Activated T-helper 2 cell treated with anti-CD3 and anti-CD28 coated beads, Interferon-gamma antibody, Interleukin-2, Interleukin-4, amounts not matched to agents 10 μg/mL and 5 μg/mL and 100 μg/mL, durations not matched to agents 14 hours and 24 hours and 36 hours (primary cell): ENCODE measurements around the gene ATP1B2. TPM values are rescaled to one million over a fixed set of nuclear protein-coding genes. Genes with fewer than 3 reads are reported as not detected.

Experiments used
- DNase-seq: peaks from one replicate; pipeline ENCODE4 v3.0.0; 2021; ENCODE audit warnings: low spot score
- H3K27ac Mint-ChIP-seq: one replicate; pipeline ENCODE4 v1.8.0; 2021; ENCODE audit warnings: mixed read lengths
- H3K27me3 Mint-ChIP-seq: one replicate; pipeline ENCODE4 v1.8.0; 2021; ENCODE audit warnings: low read depth, mixed read lengths
- H3K36me3 Mint-ChIP-seq: one replicate; pipeline ENCODE4 v1.8.0; 2021; ENCODE audit warnings: low read depth, mixed read lengths
- H3K4me1 Mint-ChIP-seq: one replicate; pipeline ENCODE4 v1.8.0; 2021; ENCODE audit warnings: low read depth, mixed read lengths
- H3K4me3 Mint-ChIP-seq: one replicate; pipeline ENCODE4 v1.8.0; 2021; ENCODE audit warnings: low read depth, mild to moderate bottlenecking, moderate library complexity, mixed read lengths
- H3K9me3 Mint-ChIP-seq: one replicate; pipeline ENCODE4 v1.8.0; 2021; ENCODE audit warnings: mixed read lengths
- intact Hi-C: fragments of 100-400 bp; cut with micrococcal nuclease; formaldehyde crosslinking; loops from one replicate; pipeline ENCODE4 v1.15.1; 2023
- total RNA-seq: library from RNA; stranded (reverse); gene quantifications from 2 replicates; pipeline ENCODE4 v1.2.3, GENCODE V29; 2022

The ATP1B2 gene
- total RNA-seq, 1 donor from 2014 or later: 0.37 TPM

DNA sequence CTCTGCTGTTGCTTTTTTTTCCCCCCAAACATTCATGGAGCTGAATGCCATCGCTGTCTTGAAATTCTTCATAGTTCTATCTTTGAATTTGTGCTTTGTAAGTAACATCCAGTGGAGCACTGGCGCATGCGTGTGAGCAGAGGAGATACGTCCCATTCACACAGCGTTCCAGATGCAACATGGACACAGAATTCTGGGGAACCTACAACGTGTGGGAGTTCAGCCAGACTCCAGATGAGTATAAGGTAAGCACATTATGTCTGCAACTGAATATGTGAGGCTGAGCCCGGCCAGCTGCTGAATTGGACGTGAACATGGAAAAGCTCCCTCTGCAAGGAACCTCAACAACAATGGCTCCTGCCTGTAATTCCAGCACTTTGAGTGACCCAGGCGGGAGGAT is 4.3 kb upstream of the ATP1B2 start:
- peaks cover 23% of the 10 kb centered on the region for H3K27me3 Mint-ChIP-seq
- no peaks in the 10 kb centered on the region for H3K36me3 Mint-ChIP-seq
- no peak overlapping the region for H3K4me3 Mint-ChIP-seq
- intact Hi-C loops: no loop called here
- H3K4me1 Mint-ChIP-seq: peaks cover 22% of the 10 kb centered on the region
- H3K9me3 Mint-ChIP-seq: no peaks in the 10 kb centered on the region
- H3K27ac Mint-ChIP-seq: no peak overlapping the region
- no peak for DNase-seq

DNA sequence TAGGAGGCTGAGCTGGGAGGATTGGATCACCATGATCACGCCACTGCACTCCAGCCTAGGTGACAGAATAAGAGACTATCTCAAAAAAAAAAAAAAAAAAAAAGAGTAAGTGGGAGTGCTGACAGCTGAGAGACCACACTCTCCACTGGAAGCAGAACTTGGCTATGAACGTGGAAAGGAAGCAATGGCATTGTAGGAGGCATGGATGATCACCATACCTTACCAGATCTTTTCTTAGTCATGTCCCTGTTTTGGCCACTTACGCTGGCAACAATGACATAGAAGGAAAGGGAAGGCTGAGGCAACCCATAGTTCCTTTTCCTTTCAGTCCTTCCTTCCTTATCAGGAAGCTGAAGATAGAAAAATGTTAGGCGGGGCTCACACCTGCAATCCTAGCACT is 3.7 kb upstream of the ATP1B2 start:
- peaks cover 26% of the 10 kb centered on the region for H3K27me3 Mint-ChIP-seq
- H3K4me1 Mint-ChIP-seq: peaks cover 18% of the 10 kb centered on the region
- no peaks in the 10 kb centered on the region for H3K36me3 Mint-ChIP-seq
- H3K27ac Mint-ChIP-seq: no peak overlapping the region
- no peak for DNase-seq
- H3K4me3 Mint-ChIP-seq: no peak overlapping the region
- H3K9me3 Mint-ChIP-seq: no peaks in the 10 kb centered on the region
- intact Hi-C loops: no loop called here

DNA sequence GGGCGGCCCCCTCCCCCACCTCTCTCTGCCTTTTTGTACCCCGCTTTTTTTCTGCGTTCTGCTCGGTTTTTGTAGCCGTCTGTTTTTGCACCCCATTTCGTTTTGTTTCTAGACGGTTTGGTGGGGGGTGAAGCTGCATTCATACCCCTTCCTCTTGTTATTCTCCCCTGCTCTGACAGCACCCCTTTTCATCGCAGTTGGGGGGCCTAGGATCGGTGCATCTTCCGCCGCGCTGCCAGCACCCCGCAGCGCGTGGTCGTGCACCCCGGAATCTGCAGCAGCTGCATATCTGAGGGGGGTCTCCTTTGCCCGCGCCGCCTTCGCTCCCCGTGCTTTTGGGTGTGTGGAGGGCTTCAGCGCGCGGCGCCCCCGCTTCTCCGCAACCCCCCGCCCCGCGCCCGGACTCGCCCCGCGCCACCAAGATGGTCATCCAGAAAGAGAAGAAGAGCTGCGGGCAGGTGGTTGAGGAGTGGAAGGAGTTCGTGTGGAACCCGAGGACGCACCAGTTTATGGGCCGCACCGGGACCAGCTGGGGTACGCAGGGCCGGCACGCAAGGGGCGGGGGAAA is 455 bp downstream of the ATP1B2 start:
- Mint-ChIP-seq H3K27ac (no peak overlapping the region), H3K27me3 (peaks cover 55% of the 10 kb centered on the region), H3K9me3 (no peaks in the 10 kb centered on the region), H3K4me1 (peaks cover 12% of the 10 kb centered on the region), H3K4me3 (peak overlapping the region; percentile 67), H3K36me3 (no peaks in the 10 kb centered on the region)
- intact Hi-C loops: loop anchor here (2.0 kb wide), 1 partner anchor 24 kb away; the partner anchor contains the start of gene SAT2
- DNase-seq: no peak

DNA sequence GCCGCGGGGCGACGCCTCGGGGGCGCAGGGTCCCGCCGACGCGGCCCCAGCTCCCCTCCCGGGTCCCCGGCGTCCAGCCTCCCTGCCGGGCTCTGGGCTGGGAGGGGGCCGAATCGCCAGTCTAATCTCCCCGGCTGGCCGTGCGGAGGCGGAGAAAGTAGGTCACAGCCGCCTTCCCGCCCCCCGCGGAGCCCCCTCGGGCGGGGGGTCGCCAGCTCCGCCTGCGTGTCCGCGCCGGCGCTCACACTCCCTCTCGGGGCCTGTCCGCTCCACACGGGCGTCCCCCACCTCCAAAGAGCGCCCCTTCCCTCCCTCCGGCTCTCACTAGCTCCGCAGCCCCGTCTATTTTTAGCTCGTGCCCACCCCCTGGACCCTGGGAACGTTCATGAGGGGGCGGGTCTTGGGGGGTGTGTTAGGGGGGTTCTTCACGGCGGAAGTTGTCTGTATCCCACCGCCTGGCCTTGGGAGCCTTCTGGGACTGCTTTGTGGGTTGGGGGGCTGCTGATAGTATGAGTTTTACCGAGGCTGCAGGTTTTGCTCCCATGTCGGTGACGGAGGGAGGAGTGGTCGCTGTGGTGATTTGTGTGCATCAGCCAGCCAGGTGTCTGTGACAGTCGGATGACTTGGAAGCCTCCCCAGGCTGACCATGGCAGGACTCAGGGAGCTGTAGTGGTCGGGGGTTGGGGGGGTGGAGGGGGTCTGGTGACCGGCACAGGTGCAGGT is 1.1 kb downstream of the ATP1B2 start:
- Mint-ChIP-seq H3K4me3 (peak overlapping the region; percentile 30), H3K36me3 (no peaks in the 10 kb centered on the region), H3K9me3 (no peaks in the 10 kb centered on the region), H3K27me3 (peaks cover 54% of the 10 kb centered on the region), H3K4me1 (peaks cover 12% of the 10 kb centered on the region), H3K27ac (no peak overlapping the region)
- no peak for DNase-seq
- intact Hi-C loops: loop anchor here (2.0 kb wide), 1 partner anchor 25 kb away; the partner anchor contains the start of gene SAT2

DNA sequence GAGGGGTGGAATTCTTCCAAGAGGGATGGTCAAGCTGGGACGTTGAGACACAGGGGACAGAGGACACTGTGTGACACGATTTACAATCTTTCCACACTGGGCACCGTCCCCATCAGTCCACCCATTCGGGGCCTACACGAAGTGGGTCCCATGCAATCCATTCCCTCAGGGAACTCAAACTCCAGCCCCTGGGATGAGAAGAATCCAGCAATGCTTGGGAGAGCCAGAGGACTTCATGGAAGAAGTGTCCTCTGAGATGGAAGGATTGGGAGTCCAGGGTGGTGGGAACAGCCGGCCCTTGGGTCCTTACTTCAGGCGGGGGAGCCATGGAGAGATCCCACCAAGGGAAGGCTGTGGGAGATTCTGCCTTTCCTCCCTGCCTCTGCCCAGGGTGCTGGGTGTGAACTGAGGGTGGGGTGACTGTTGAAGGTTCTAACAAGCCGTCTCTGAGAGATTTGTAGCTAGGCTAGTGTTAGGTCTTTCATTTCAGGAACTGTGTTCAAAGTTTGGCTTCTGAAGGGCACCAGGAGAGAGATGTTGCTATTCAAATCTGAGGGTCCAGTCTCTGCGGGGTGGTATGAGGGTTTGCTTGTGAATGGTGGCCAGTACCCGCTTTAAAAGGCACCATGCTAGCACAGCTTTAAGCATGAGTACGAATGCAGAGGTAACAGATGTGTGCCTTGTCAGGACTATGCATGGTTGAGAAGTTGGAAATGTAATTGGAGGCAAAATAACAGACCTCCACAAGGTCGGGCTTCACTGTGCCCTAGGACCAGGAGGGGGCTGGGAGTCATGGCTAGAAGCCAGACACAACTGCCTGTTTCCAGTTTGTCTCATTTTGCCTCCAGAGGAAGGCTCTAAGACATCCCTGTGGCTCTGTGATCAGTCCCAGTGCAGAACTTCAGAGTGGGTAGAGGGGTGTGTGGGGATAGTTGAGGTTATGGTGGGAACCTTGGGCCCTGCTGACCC is 1.9 kb downstream of the ATP1B2 start:
- no peak for DNase-seq
- Mint-ChIP-seq H3K27me3 (peaks cover 54% of the 10 kb centered on the region), H3K9me3 (no peaks in the 10 kb centered on the region), H3K36me3 (no peaks in the 10 kb centered on the region), H3K4me3 (no peak overlapping the region), H3K27ac (no peak overlapping the region), H3K4me1 (peaks cover 12% of the 10 kb centered on the region)
- intact Hi-C loops: no loop called here

DNA sequence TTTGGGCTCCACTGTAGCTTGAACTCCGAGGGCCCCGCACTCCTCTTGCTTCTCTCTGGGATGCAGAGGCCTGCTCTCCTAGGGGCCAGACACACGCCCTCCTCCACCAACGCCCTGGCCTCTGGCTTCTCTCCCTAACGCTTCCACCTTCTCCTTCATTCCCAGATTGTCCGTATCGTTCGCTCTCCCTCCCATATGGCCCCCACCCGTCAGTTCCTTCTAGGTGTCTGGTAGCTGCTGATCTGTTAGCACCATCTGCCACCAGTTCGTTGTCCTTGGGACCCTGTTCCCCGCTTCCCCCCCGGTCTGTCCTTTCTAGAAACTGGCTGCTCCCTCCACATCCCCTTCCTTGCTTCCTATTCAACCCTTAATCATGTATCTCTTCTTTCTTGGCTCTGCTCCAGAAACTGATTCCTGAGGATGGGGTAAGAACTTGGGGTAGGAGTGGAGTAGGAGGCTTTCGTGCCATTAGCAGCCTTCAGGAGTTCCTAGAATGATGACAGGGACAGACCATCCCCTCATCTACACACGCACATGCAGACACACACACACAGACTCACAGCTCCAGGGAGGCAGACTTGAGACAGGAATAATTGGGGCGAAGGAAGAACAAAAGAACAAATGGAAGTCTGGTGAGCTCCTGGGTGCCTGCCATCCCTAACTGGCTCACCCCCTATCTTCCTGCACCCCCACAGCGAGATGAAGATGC is 4.3 kb downstream of the ATP1B2 start:
- no peak for DNase-seq
- intact Hi-C loops: no loop called here
- Mint-ChIP-seq H3K27me3 (peaks cover 45% of the 10 kb centered on the region), H3K4me1 (peaks cover 10% of the 10 kb centered on the region), H3K4me3 (no peak overlapping the region), H3K9me3 (no peaks in the 10 kb centered on the region), H3K36me3 (no peaks in the 10 kb centered on the region), H3K27ac (no peak overlapping the region)

DNA sequence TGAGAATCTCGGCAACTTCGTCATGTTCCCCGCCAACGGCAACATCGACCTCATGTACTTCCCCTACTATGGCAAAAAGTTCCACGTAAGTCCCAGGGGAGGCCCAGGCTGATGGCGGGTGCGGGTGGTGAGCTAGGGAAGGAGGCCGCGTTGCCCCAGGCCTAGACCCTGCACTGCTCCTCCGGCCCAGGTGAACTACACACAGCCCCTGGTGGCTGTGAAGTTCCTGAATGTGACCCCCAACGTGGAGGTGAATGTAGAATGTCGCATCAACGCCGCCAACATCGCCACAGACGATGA is 4.8 kb downstream of the ATP1B2 start:
- intact Hi-C loops: no loop called here
- Mint-ChIP-seq H3K27ac (no peak overlapping the region), H3K9me3 (no peaks in the 10 kb centered on the region), H3K27me3 (peaks cover 40% of the 10 kb centered on the region), H3K4me3 (no peak overlapping the region), H3K36me3 (no peaks in the 10 kb centered on the region), H3K4me1 (peaks cover 5% of the 10 kb centered on the region)
- no peak for DNase-seq

DNA sequence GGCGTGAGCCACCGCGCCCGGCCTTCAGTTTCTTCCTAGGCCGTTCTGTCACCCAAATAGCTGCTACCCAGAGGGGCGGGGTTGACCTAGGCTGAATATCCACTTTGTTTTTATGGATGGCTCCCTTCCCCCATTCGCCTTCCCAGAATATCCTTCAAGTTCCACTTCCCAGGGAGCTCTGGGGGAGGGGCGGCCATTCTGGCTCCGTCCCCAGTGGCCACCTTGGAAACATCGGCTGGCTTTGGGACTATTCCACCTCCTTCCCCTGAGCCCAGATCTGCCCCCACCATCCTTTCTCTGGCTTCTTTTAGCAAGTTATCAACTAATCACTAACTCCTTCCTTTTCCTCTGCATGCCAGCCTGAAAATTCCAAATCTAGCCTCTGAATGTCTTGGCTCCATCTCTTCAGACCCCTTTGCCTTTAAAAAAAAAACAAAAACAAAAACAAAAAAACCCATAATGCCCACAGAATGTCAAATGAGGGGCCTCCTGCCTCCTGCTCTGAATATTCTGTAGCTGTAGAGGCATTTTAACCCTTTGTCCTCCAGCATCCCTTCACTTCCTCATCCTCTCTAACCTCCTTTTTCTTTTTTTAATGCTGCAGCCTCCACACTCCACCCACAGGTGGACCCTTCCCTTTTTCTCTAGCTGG is 6.4 kb downstream of the ATP1B2 start:
- no peak for DNase-seq
- H3K27me3 Mint-ChIP-seq: peaks cover 31% of the 10 kb centered on the region
- no peaks in the 10 kb centered on the region for H3K4me1 Mint-ChIP-seq
- no peak overlapping the region for H3K27ac Mint-ChIP-seq
- H3K36me3 Mint-ChIP-seq: no peaks in the 10 kb centered on the region
- no peak overlapping the region for H3K4me3 Mint-ChIP-seq
- no peaks in the 10 kb centered on the region for H3K9me3 Mint-ChIP-seq
- intact Hi-C loops: no loop called here

DNA sequence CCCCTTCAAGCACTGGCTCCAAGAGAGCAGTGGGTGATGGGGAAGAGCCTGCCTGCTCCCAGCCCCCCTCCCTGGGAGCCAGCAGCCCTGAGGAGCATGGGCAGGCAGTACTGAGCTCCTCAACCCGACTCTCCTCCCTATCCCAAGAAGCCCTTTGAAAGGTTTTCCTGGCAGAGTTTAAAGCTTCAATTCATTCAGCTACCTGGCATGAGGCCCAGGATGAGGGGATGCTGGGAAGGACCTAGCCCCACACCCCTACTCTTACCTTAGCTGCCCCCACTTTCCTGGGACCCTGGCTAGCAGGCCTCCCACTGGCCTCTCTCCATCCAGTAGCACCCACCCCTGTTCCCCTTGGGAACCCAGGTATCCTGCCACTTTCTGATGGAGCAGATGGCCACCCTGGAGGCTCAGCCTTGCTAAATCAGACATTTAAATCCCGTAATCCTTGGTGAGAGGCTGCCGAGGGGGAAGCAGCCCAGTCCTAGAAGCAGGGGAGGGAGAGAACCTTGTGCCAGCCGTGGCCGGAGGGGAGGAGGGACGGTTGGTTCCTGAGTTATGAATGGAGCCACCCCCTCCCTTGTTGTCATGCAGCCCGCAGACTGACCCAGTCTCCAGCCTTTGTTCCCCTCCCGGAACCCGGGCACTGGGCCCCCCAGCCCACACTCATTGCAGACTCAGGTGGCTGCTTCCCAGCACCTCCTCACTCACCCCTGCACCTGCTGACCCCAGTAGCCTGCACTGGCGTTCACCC is 17.1 kb downstream of the ATP1B2 start:
- Mint-ChIP-seq H3K9me3 (no peaks in the 10 kb centered on the region), H3K4me3 (no peak overlapping the region), H3K4me1 (no peaks in the 10 kb centered on the region), H3K27me3 (no peaks in the 10 kb centered on the region), H3K27ac (no peak overlapping the region), H3K36me3 (peaks cover 44% of the 10 kb centered on the region)
- DNase-seq: no peak
- intact Hi-C loops: no loop called here

DNA sequence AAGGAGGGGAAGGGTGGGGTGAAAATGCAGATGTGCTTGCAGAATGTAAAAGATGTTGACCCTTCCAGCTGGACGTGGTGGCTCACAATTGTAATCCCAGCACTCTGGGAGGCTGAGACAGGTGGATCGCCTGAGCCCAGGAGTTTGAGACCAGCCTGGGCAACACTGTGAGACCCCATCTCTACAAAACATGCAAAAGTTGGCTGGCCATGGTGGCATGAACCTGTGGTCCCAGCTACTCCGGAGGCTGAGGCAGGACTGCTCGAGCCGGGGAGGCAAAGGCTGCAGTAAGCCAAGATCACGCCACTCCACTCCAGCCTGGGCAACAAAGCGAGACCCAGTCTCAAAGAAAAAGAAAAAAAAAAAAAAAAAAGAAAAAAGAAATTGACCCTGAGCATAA is 17.8 kb downstream of the ATP1B2 start:
- Mint-ChIP-seq H3K27me3 (no peaks in the 10 kb centered on the region), H3K4me1 (no peaks in the 10 kb centered on the region), H3K27ac (no peak overlapping the region), H3K36me3 (peaks cover 51% of the 10 kb centered on the region), H3K9me3 (peaks cover 5% of the 10 kb centered on the region), H3K4me3 (no peak overlapping the region)
- intact Hi-C loops: no loop called here
- DNase-seq: no peak

DNA sequence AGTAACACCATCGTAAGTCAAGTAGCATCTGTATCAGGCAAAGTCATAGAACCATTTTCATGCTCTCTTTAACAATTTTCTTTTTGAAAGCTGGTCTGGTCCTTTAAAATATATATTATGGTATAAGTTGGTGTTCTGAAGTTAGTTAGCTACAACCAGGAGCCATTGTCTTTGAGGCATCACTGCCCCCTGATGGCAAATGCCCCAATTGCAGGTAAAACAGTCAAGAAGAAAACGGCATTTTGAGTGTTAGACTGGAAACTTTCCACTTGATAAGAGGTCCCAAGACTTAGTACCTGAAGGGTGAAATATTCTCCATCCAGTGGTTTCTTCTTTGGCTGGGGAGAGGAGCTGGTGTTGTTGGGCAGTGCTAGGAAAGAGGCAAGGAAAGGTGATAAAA is 22.5 kb downstream of the ATP1B2 start:
- Mint-ChIP-seq H3K4me3 (no peak overlapping the region), H3K36me3 (peaks cover 72% of the 10 kb centered on the region), H3K27ac (no peak overlapping the region), H3K27me3 (no peaks in the 10 kb centered on the region), H3K9me3 (peaks cover 14% of the 10 kb centered on the region), H3K4me1 (peaks cover 1% of the 10 kb centered on the region)
- DNase-seq: no peak
- intact Hi-C loops: no loop called here

DNA sequence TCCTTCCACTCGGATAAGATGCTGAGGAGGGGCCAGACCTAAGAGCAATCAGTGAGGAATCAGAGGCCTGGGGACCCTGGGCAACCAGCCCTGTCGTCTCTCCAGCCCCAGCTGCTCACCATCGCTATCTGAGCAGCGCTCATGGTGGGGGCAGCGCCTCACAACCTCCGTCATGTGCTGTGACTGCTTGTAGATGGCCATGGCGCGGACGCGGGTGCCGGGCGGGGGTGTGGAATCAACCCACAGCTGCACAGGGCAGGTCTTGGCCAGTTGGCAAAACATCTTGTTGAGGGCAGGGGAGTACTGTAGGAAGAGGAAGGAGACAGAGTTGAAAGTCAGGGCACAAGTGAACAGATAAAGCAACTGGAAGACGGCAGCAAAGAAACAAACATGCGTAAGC is 24.2 kb downstream of the ATP1B2 start:
- Mint-ChIP-seq H3K27me3 (no peaks in the 10 kb centered on the region), H3K4me3 (no peak overlapping the region), H3K27ac (no peak overlapping the region)

More for the DNA sequence above, 24.2 kb downstream of the ATP1B2 start:
- H3K4me1 Mint-ChIP-seq: peaks cover 1% of the 10 kb centered on the region
- intact Hi-C loops: no loop called here
- no peak for DNase-seq
- H3K36me3 Mint-ChIP-seq: peaks cover 61% of the 10 kb centered on the region
- H3K9me3 Mint-ChIP-seq: peaks cover 14% of the 10 kb centered on the region
